ENCODE measurements around the gene DAP3. TPM values are rescaled to one million over a fixed set of nuclear protein-coding genes. Genes with fewer than 3 reads are reported as not detected.
"Not testable (repeated sequence)": the region's sequence is repeated elsewhere in the genome, so short reads cannot be mapped to it uniquely, and the experiment has no call there.

Gene DAP3
- polyA plus RNA-seq (2012; rRNA removed): 115 and 136 TPM in 2 replicates
- polyA plus RNA-seq (2012; cell fraction: cytosol; rRNA removed): 118 and 122 TPM in 2 replicates
- polyA plus RNA-seq (2012; cell fraction: nucleus; rRNA removed): 206 and 220 TPM in 2 replicates

- peak within 1 kb of the TSS; percentile 80 for H2AFZ ChIP-seq (ENCODE audit: low read depth)
- H3K36me3 ChIP-seq (replicated peaks in 1 of 2; ENCODE audit: control insufficient read depth in 1 of 2, insufficient read depth in 2 of 2, low read length in 1 of 2): peaks cover 24 to 37% of the 10 kb centered on the region in 2 experiments
- H3K9me2 ChIP-seq; H3K27me3 ChIP-seq (ENCODE audit: insufficient read depth); POLR2A ChIA-PET; H3F3A ChIP-seq (replicated peaks; ENCODE audit: insufficient read depth); CTCF ChIA-PET; H3K9me3 ChIP-seq; H3K4me1 ChIP-seq (ENCODE audit: control insufficient read depth in 1 of 2, insufficient read depth in 2 of 2, low read depth in 1 of 2, low read length in 1 of 2): not testable (repeated sequence)
- TF ChIP-seq POLR2AphosphoS5 (IDR thresholded peaks at IDR 0.05; ENCODE audit: low read depth, low read length) (peak; percentile 75), REST (IDR thresholded peaks at IDR 0.05; ENCODE audit: low read depth, low read length) (0 out of 2 replicates have a peak, but pooled peaks have one; percentile 17), MXI1 (IDR thresholded peaks at IDR 0.05; ENCODE audit: low read depth, low read length) (peak; percentile 68; the same call in 1 of the 2 replicates), TAF1 (IDR thresholded peaks at IDR 0.05; ENCODE audit: borderline replicate concordance, low read depth, low read length) (peak; percentile 72; the same call in 1 of the 2 replicates), MAX (IDR thresholded peaks at IDR 0.05; ENCODE audit: low read depth) (0 out of 2 replicates have a peak, but pooled peaks have one; percentile 11)
- H3K9ac ChIP-seq: peak within 1 kb of the TSS; percentile 99
- peaks cover 24% of the 10 kb centered on the region for H4K20me1 ChIP-seq (ENCODE audit: insufficient read depth)
- peak within 1 kb of the TSS; percentile 96 to 99 for H3K27ac ChIP-seq (ENCODE audit: low read depth in 2 of 2, low read length in 1 of 2)
- H3K79me2 ChIP-seq (ENCODE audit: insufficient read depth): peaks cover 89% of the 10 kb centered on the region
- peak within 1 kb of the TSS; percentile 73 for H3K4me2 ChIP-seq
- DNase-seq: peak; percentile 90
- peak within 1 kb of the TSS; percentile 63 to 94 for H3K4me3 ChIP-seq (ENCODE audit: low read depth in 2 of 2, low read length in 1 of 2)
- WGBS (ENCODE audit: low lambda C conversion rate): under 1% methylated on average over 28 of the region's 28 CpGs
Observed at GRCh38 chr1:155689081-155689607, at the start of gene DAP3. Gene DAP3, plus strand, starts transcription at chr1:155689091. Its CDS starts 20,689 bp downstream, at chr1:155709780.

GRCh38 chr1:155640367-155640766 is 48.5 kb upstream of the DAP3 start:
- no peaks in the 10 kb centered on the region; a peak in 1 of 4 replicates for H3K4me1 ChIP-seq (ENCODE audit: control insufficient read depth in 1 of 2, insufficient read depth in 2 of 2, low read depth in 1 of 2, low read length in 1 of 2)
- H3K27ac ChIP-seq (ENCODE audit: low read depth in 2 of 2, low read length in 1 of 2): no peak overlapping the region
- no peak overlapping the region for H3K4me3 ChIP-seq (ENCODE audit: low read depth in 2 of 2, low read length in 1 of 2)
- H3K9ac ChIP-seq: no peak overlapping the region
- no peaks in the 10 kb centered on the region for H3F3A ChIP-seq (replicated peaks; ENCODE audit: insufficient read depth)
- H4K20me1 ChIP-seq (ENCODE audit: insufficient read depth): no peaks in the 10 kb centered on the region
- ChIA-PET POLR2A (no interaction called here), CTCF (interaction anchor here (0.6 kb wide), 1 partner anchor 298 kb away, joined by 3 read pairs; no protein-coding TSS in a partner anchor)
- H3K36me3 ChIP-seq (replicated peaks in 1 of 2; ENCODE audit: control insufficient read depth in 1 of 2, insufficient read depth in 2 of 2, low read length in 1 of 2): peaks cover 0 to 22% of the 10 kb centered on the region in 2 experiments
- no peaks in the 10 kb centered on the region for H3K27me3 ChIP-seq (ENCODE audit: insufficient read depth)
- no peak overlapping the region for H3K4me2 ChIP-seq
- H3K9me2 ChIP-seq: no peaks in the 10 kb centered on the region
- H2AFZ ChIP-seq (ENCODE audit: low read depth): no peak overlapping the region
- no peaks in the 10 kb centered on the region; the same call in 1 of the 2 replicates for H3K9me3 ChIP-seq
- no peak for DNase-seq
- H3K79me2 ChIP-seq (ENCODE audit: insufficient read depth): no peaks in the 10 kb centered on the region
- TF ChIP-seq FOXJ3 (CRISPR knock-in tag; IDR thresholded peaks at IDR 0.05): no peak

- H3K4me3 ChIP-seq (ENCODE audit: low read depth in 2 of 2, low read length in 1 of 2); CTCF ChIA-PET; H3K4me1 ChIP-seq (ENCODE audit: control insufficient read depth in 1 of 2, insufficient read depth in 2 of 2, low read depth in 1 of 2, low read length in 1 of 2); H3K4me2 ChIP-seq; H3K9ac ChIP-seq; H3K27me3 ChIP-seq (ENCODE audit: insufficient read depth); POLR2A ChIA-PET; H3K9me3 ChIP-seq; H3K27ac ChIP-seq (ENCODE audit: low read depth in 2 of 2, low read length in 1 of 2); H3K79me2 ChIP-seq (ENCODE audit: insufficient read depth); H4K20me1 ChIP-seq (ENCODE audit: insufficient read depth); DNase-seq; H3F3A ChIP-seq (replicated peaks; ENCODE audit: insufficient read depth); H3K9me2 ChIP-seq; H2AFZ ChIP-seq (ENCODE audit: low read depth): not testable (repeated sequence)
- 58% methylated on average over 11 of the region's 11 CpGs for WGBS (ENCODE audit: low lambda C conversion rate)
- peaks cover 0 to 22% of the 10 kb centered on the region in 2 experiments for H3K36me3 ChIP-seq (replicated peaks in 1 of 2; ENCODE audit: control insufficient read depth in 1 of 2, insufficient read depth in 2 of 2, low read length in 1 of 2)
Observed at GRCh38 chr1:155642559-155643180, 46.2 kb upstream of the DAP3 start.
